GM12878 (cell line): ENCODE results near the gene TRIM26. TPM values are rescaled to one million over a fixed set of nuclear protein-coding genes. Genes with fewer than 3 reads are reported as not detected.

Experiments
- ATAC-seq: fragments of 200-7000 bp; cut with Tn5 transposase; 3 replicates; pipeline ENCODE4 v1.9.1; 2020; ENCODE audit warnings: mild to moderate bottlenecking, moderate library complexity
- BruUV-seq: library from RNA; stranded (reverse); fragments of 400-500 nt; replicated peaks from 2 replicates; lab custom pipeline; 2021; lab: Mats Ljungman, UMichigan
- CTCF ChIA-PET: fragments of 300-600 bp; sonication (Branson Sonifier 250); formaldehyde crosslinking; extraction: SDS; loops from one replicate; lab custom pipeline; 2021; ENCODE audit warnings: inconsistent platforms; lab: Yijun Ruan, JAX
- POLR2A ChIA-PET: fragments of 350-600 bp; formaldehyde crosslinking; extraction: SDS; loops from one replicate; lab custom pipeline; 2021; ENCODE audit warnings: inconsistent platforms; lab: Charles Lee
- RAD21 ChIA-PET: fragments of 300-600 bp; sonication (Branson Sonifier 250); formaldehyde crosslinking; loops from one replicate; lab custom pipeline; 2023; ENCODE audit warnings: antibody characterized with exemption; ENCODE audit not compliant: unreplicated experiment; lab: Charles Lee
- SMC1A ChIA-PET: fragments of 300-600 bp; sonication (Branson Sonifier 250); formaldehyde crosslinking; loops from one replicate; lab custom pipeline; 2023; ENCODE audit not compliant: unreplicated experiment, uncharacterized antibody; lab: Charles Lee
- DNase-seq: peaks from one replicate; pipeline ENCODE4 v3.0.0-alpha.2; 2011; ENCODE audit warnings: low read depth, low spot score
- FAIRE-seq: peaks from 3 replicates; lab custom pipeline; 2011; peaks lifted over from hg19 to GRCh38; lab: Jason Lieb, UNC
- H2AFZ ChIP-seq: 2 replicates; pipeline ENCODE4 v1.6.0; 2011; ENCODE audit warnings: low read depth, low read length, control low read depth; ENCODE audit not compliant: control insufficient read depth
- H3K27ac ChIP-seq: 2 replicates; pipeline ENCODE4 v1.5.1; 2011; ENCODE audit warnings: control low read depth; ENCODE audit not compliant: control insufficient read depth, insufficient read depth
- H3K27me3 ChIP-seq, 2 experiments: replicated peaks in 1 of 2; 2 replicates each; pipeline versions ENCODE4 v1.6.0 to v1.6.1; 2011; ENCODE audit warnings: low read length in 1 of 2; ENCODE audit not compliant: control insufficient read depth in 2 of 2, insufficient read depth in 2 of 2
- H3K36me3 ChIP-seq, 2 experiments: 2 replicates each; pipeline ENCODE4 v1.5.1; 2011; ENCODE audit warnings: low read length in 1 of 2; ENCODE audit not compliant: control insufficient read depth in 2 of 2, insufficient read depth in 2 of 2
- H3K4me1 ChIP-seq: 2 replicates; pipeline ENCODE4 v1.6.1; 2011; ENCODE audit warnings: mild to moderate bottlenecking, low read length, moderate library complexity, mixed read lengths; ENCODE audit not compliant: control insufficient read depth, insufficient read depth
- H3K4me2 ChIP-seq: 2 replicates; pipeline ENCODE4 v1.6.0; 2011; ENCODE audit warnings: control low read depth; ENCODE audit not compliant: control insufficient read depth, insufficient read depth
- H3K4me3 ChIP-seq: fragments of 200-600 bp; sonication (generic); 2 replicates; pipeline ENCODE4 v1.5.1; 2016
- H3K79me2 ChIP-seq: 2 replicates; pipeline ENCODE4 v1.6.0; 2011; ENCODE audit warnings: low read length; ENCODE audit not compliant: control insufficient read depth, insufficient read depth
- H3K9ac ChIP-seq: 2 replicates; pipeline ENCODE4 v1.8.0; 2011; ENCODE audit warnings: low read length, control low read depth, mixed read lengths; ENCODE audit not compliant: control insufficient read depth, insufficient read depth
- H3K9me3 ChIP-seq: replicated peaks from 3 replicates; pipeline ENCODE4 v1.5.1; 2011; ENCODE audit warnings: mild to moderate bottlenecking, low read length; ENCODE audit not compliant: control insufficient read depth, insufficient read depth
- H4K20me1 ChIP-seq: 2 replicates; pipeline ENCODE4 v1.6.0; 2011; ENCODE audit not compliant: control insufficient read depth, insufficient read depth
- ATF3 ChIP-seq: IDR thresholded peaks from 2 replicates; pipeline ENCODE4 v1.6.1; 2011; ENCODE audit warnings: low read depth, mild to moderate bottlenecking, low read length, moderate library complexity, borderline replicate concordance; ENCODE audit errors: extremely low read depth
- ATF7 ChIP-seq: fragments of 450-650 bp; IDR thresholded peaks from 2 replicates; pipeline ENCODE4 v1.6.1; 2016; ENCODE audit warnings: low read depth, mild to moderate bottlenecking
- CHD1 ChIP-seq: IDR thresholded peaks from 2 replicates; pipeline ENCODE4 v1.6.1; 2012; ENCODE audit warnings: low read depth, low read length, improper control_type of control experiment
- E2F4 ChIP-seq: IDR thresholded peaks from 2 replicates; pipeline ENCODE4 v1.6.1; 2012; ENCODE audit warnings: low read depth, low read length, improper control_type of control experiment
- ESRRA ChIP-seq: IDR thresholded peaks from 2 replicates; pipeline ENCODE4 v1.6.1; 2012; ENCODE audit warnings: mild to moderate bottlenecking, low read length, improper control_type of control experiment
- HSF1 ChIP-seq: fragments of 150-350 bp; IDR thresholded peaks from 2 replicates; pipeline ENCODE4 v1.6.1; 2014; ENCODE audit warnings: mild to moderate bottlenecking, low read depth, low read length
- MTA2 ChIP-seq: fragments of 450-650 bp; IDR thresholded peaks from 2 replicates; pipeline ENCODE4 v1.6.1; 2016; ENCODE audit warnings: low read depth, mild to moderate bottlenecking, moderate library complexity
- NBN ChIP-seq: fragments of 450-650 bp; IDR thresholded peaks from 2 replicates; pipeline ENCODE4 v1.6.1; 2016
- NFYA ChIP-seq: IDR thresholded peaks from 2 replicates; pipeline ENCODE4 v1.6.1; 2011; ENCODE audit warnings: low read depth, mild to moderate bottlenecking, low read length, improper control_type of control experiment, borderline replicate concordance
- RAD21 ChIP-seq: IDR thresholded peaks from 2 replicates; pipeline ENCODE4 v1.6.1; 2011; ENCODE audit warnings: mild to moderate bottlenecking, low read depth, low read length, moderate library complexity; ENCODE audit not compliant: insufficient read depth
- RUNX3 ChIP-seq: IDR thresholded peaks from 2 replicates; pipeline ENCODE4 v1.6.1; 2012; ENCODE audit warnings: low read length, inconsistent platforms
- SMAD1 ChIP-seq: fragments of 450-650 bp; IDR thresholded peaks from 2 replicates; pipeline ENCODE4 v1.6.1; 2018; ENCODE audit warnings: mild to moderate bottlenecking, low read depth; ENCODE audit not compliant: partially characterized antibody
- USF2 ChIP-seq: IDR thresholded peaks from 2 replicates; pipeline ENCODE4 v1.6.1; 2011; ENCODE audit warnings: low read depth, low read length, improper control_type of control experiment, borderline replicate concordance
- ZNF207 ChIP-seq: fragments of 450-650 bp; IDR thresholded peaks from 2 replicates; pipeline ENCODE4 v1.6.1; 2014; ENCODE audit warnings: antibody characterized with exemption, mild to moderate bottlenecking, borderline replicate concordance
- WGBS: methylation state at CpG from one replicate; pipeline ENCODE4 v1.1.6; 2016; ENCODE audit warnings: low lambda C conversion rate; ENCODE audit not compliant: insufficient replicate concordance, insufficient coverage; ENCODE audit errors: missing lambda C conversion rate; 5-methylcytosine and 5-hydroxymethylcytosine counted together
- in situ Hi-C: fragments of 300-500 bp; cut with MboI; formaldehyde crosslinking; loops from 9 replicates; pipeline ENCODE4 v1.14.3; 2018; ENCODE audit warnings: mixed read lengths
- intact Hi-C: fragments of 100-400 bp; cut with micrococcal nuclease; formaldehyde crosslinking; loops from one replicate; pipeline ENCODE4 v1.14.2; 2022; ENCODE audit not compliant: unreplicated experiment
- polyA plus RNA-seq, 11 experiments: library from polyadenylated mRNA; depleted of rRNA in 4 of 11; unstranded in 6 of 11; stranded (reverse) in 5 of 11; fragments of >200 nt; fragmentation: Nextera tagmentation in 4 of 11; fragmentation: Illumina TruSeq in 1 of 11; extraction: Ambion mirVana in 4 of 11; extraction: Trizol in 1 of 11; gene quantifications; 1 replicate in 1 of 11; 2 replicates in 10 of 11; pipeline versions ENCODE4 v1.2.1 to v1.2.3, GENCODE V29; 2011 to 2016; ENCODE audit warnings: inconsistent platforms in 2 of 11, missing spikeins in 2 of 11, low read depth in 1 of 11
- total RNA-seq, 4 experiments: library from RNA; depleted of rRNA in 3 of 4; stranded (reverse); fragments of >200 nt in 3 of 4; fragmentation: Illumina TruSeq in 1 of 4; extraction: Trizol in 1 of 4; gene quantifications; 2 replicates each; pipeline versions ENCODE4 v1.2.1 to v1.2.3, GENCODE V29; 2013 to 2021

The TRIM26 gene
- total and polyA plus RNA-seq, 10 of the 15 experiments (the other 5 are each of a cell fraction or from before 2014, with no cell fraction given) = 13.1 to 79.6 (median 63.6) TPM

- TF ChIP-seq ESRRA (no peak), ATF7 (0 out of 2 replicates have a peak, but pooled peaks have one; percentile 7), CHD1 (no peak), MTA2 (peak; percentile 42), ATF3 (no peak), NBN (0 out of 2 replicates have a peak, but pooled peaks have one; percentile 13)
Measured at GRCh38 chr6:30213667-30213956, 406 bp upstream of the TRIM26 start (continued).

- intact Hi-C loops (loop anchor here (2.0 to 5.0 kb wide), 2 partner anchors 115 to 135 kb away; partner anchors contain the start of genes RPP21 and TRIM39), in situ Hi-C loops (no loop called here)
- peaks cover 0 to 13% of the 10 kb centered on the region in 2 experiments; a peak in 2 of 4 replicates for H3K36me3 ChIP-seq
- peak overlapping the region; percentile 78 for H3K4me3 ChIP-seq
- H3K27me3 ChIP-seq = no peaks in the 10 kb centered on the region
- ChIA-PET SMC1A (interaction anchor here (0.9 to 3.1 kb wide), 3 partner anchors 16 to 378 kb away, joined by 3 to 9 read pairs (median 3); no protein-coding TSS in a partner anchor), POLR2A (interaction anchor here (0.9 to 3.3 kb wide), 5 partner anchors 11 to 1523 kb away, joined by 3 to 20 read pairs (median 4); partner anchors contain the start of gene TRIM39), CTCF (interaction anchor here (1.0 to 1.2 kb wide), 2 partner anchors 9 to 10 kb away, joined by 3 read pairs; no protein-coding TSS in a partner anchor), RAD21 (interaction anchor here (1.4 kb wide), 1 partner anchor 8 kb away, joined by 3 read pairs; no protein-coding TSS in a partner anchor)
- peak overlapping the region; percentile 97 for H3K27ac ChIP-seq
- 0% methylated on average over 3 of the region's 3 CpGs for WGBS
- H4K20me1 ChIP-seq = 0 out of 2 replicates have a peak, but pooled peaks cover 6% of the 10 kb centered on the region
- no peak for ATAC-seq
- DNase-seq = no peak
- peaks cover 37% of the 10 kb centered on the region for H3K4me1 ChIP-seq
- no peak for FAIRE-seq
- no peak overlapping the region for H2AFZ ChIP-seq
- BruUV-seq = no TSS peak
- peak overlapping the region; percentile 92 for H3K4me2 ChIP-seq
- peaks cover 64% of the 10 kb centered on the region for H3K79me2 ChIP-seq
- peak overlapping the region; percentile 100 for H3K9ac ChIP-seq
- TF ChIP-seq SMAD1 = no peak
- no peak for TF ChIP-seq HSF1
- TF ChIP-seq ZNF207 = no peak
- TF ChIP-seq RUNX3 = no peak
- TF ChIP-seq E2F4 = no peak
- no peak for TF ChIP-seq RAD21
- TF ChIP-seq NFYA = no peak
- no peak for TF ChIP-seq USF2
- TF ChIP-seq, all 136 proteins: peak for 0
- H3K9me3 ChIP-seq = no peaks in the 10 kb centered on the region
Measured at GRCh38 chr6:30211899-30212298, 1.3 kb downstream of the TRIM26 start.
